Left cardiac atrium (tissue), 4 donors: ENCODE measurements around the gene CD86. TPM values are rescaled to one million over a fixed set of nuclear protein-coding genes. Genes with fewer than 3 reads are reported as not detected.

Experiments used
- ATAC-seq, 2 donors: fragments of 200-7000 bp; cut with Tn5 transposase; one replicate each; pipeline ENCODE4 v1.9.1; 2020; ENCODE audit warnings: mild to moderate bottlenecking in 2 of 2, moderate library complexity in 2 of 2
- DNase-seq: peaks from one replicate; pipeline ENCODE4 v3.0.0-alpha.2; 2020
- intact Hi-C, 2 donors: fragments of 100-400 bp; cut with DNase I; formaldehyde crosslinking; loops; one replicate each; pipeline versions ENCODE4 v1.14.1 to v1.15.1; 2022 to 2023
- total RNA-seq, 2 donors: library from RNA; stranded (reverse); fragmentation: NEBNext Ultra II Directional; extraction: Animal tissue kit (Norgen Biotek cat#: 25700); gene quantifications; one replicate each; pipeline ENCODE4 v1.2.1, GENCODE V29; 2021
- donor health status: DM: no; HTN: yes; CAD: no.
- donor health status: DM: no; HTN: yes; CAD: no; lungs with severe emphysema.
- donor health status: DM: yes; HTN: yes; CAD: no.
- donor health status: Dilated cardiomyopathy.

CD86 gene
- total RNA-seq, 2 donors from 2014 or later: 3.1 to 8.7 TPM

GRCh38 chr3:122082357-122082756, 27.2 kb downstream of the CD86 start:
- DNase-seq (no peak), ATAC-seq (no peak)
- intact Hi-C loops: no loop called here

- no peak for ATAC-seq
- DNase-seq: no peak
- intact Hi-C loops: no loop called here
Measured at GRCh38 chr3:122084799-122085198, 29.6 kb downstream of the CD86 start.

GRCh38 chr3:122085673-122086072, 30.5 kb downstream of the CD86 start:
- ATAC-seq: no peak
- no peak for DNase-seq
- intact Hi-C loops: no loop called here

DNA sequence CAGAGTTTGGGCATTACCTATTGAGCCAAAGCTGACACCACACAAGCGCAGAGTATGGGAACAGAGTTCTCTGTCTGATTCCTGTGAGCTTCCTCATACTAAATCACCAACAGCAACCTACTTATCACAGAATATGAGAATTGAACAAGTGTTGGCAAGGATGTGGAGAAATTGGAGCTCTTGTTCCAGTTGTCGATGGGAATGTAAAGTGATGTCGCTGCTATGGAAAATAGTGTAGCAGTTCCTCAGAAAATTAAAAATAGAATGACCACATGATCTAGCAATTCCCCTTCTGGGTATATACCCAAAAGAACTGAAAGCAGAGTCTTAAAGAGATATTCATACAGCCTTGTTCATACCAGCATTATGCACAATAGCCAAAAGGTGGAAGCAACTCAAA, 33.4 kb downstream of the CD86 start:
- intact Hi-C loops: no loop called here
- ATAC-seq: no peak
- no peak for DNase-seq

- no peak for DNase-seq
- peak; percentile 41 to 67 for ATAC-seq
- intact Hi-C loops: no loop called here
Measured at GRCh38 chr3:122091602-122092295, 36.6 kb downstream of the CD86 start.

GRCh38 chr3:122092460-122093165, 37.5 kb downstream of the CD86 start:
- ATAC-seq (peak in 1 of 2 donors; percentile 64), DNase-seq (peak; percentile 37)
- intact Hi-C loops: no loop called here

GRCh38 chr3:122094125-122094524, 39.0 kb downstream of the CD86 start:
- ATAC-seq (no peak), DNase-seq (no peak)
- intact Hi-C loops: no loop called here

- no peak for ATAC-seq
- intact Hi-C loops: no loop called here
- no peak for DNase-seq
Measured at GRCh38 chr3:122094693-122095092, 39.5 kb downstream of the CD86 start.

GRCh38 chr3:122097141-122097540, 42.0 kb downstream of the CD86 start:
- ATAC-seq (no peak), DNase-seq (no peak)
- intact Hi-C loops: no loop called here

GRCh38 chr3:122098611-122099010, 43.4 kb downstream of the CD86 start:
- no peak for DNase-seq
- no peak for ATAC-seq
- intact Hi-C loops: no loop called here

DNA sequence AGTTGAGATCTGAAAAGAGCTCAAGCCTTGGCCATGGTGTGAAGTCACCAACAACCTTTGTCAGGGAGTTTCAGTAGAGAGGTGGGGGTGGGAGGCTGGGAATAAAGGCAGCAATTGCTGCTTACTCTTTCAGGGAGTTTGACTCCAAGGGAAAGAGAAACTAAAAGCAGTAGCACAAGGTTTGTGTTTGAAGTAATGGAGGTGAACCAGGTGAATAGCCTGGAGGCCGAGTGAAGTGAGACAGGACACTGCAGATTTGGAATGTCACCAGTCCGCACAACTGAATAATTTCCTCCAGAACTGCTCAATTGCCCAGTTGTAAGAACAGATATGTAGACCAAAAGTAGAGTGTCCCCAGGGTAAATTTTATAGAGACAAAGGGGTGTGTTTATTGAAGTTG, 44.1 kb downstream of the CD86 start:
- intact Hi-C loops: no loop called here
- ATAC-seq (no peak), DNase-seq (no peak)

DNA sequence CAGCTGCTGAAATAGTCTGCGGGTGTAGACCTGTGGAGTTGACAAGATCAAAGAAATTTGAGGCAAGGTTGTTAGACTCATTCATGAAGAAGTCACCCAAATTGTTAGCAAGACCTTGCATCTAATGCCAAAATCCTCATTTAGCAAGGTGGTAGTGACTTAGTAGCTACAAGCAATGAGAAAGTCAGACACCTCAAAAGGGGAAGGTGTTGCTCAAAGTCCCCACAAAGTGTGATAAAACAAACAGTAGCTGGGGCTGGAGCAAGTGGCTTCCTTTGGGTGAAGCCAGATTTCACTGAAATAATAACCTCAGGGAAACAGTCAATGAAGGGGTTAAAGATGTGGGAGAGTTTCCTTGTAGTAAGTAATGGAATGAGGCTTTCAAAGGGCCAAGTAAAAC, 44.9 kb downstream of the CD86 start:
- DNase-seq (no peak), ATAC-seq (no peak)
- intact Hi-C loops: loop anchor here in 1 of 2 donors (10.0 kb wide), 1 partner anchor 155 kb away; no protein-coding TSS in a partner anchor

DNA sequence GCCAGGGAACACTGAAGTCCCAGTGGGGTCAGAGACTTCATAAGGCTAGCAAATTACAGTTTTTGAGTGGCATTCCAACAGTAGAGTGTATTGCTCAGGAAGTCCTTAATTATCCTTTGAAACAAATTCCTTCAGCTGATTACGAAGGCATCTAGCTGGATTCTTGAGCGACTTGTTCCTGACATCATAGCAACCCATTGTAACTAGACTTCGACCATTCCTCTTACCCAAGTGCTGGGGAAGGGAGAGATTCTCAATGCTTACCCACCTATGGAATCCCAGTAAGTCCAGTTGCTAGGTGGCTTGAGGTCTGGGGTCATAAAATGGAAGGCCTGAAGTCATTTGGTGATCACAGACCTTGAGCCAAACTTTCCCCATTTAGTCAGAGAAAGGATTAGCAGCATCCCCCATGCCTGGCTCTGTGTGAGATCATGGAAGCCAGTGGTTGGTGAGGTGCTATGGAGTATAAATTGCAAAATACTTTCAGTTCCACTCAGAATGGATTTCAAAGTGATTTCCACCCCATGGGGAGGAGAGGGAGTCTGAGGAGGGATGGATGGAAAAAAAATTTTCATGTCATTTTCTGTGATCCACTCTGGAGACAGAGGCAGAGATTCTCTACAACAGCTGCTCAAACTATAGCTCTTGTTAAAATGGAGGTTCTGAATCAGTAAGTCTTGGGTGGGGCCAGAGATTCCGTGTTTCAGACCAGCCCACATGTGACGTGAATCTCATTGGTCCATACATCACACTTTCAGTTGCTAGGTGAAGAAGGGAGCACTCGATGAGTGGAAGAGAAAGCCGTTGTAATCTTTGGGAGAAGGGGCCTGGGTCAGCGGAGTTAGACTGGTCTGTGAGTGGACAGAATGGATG, 45.7 kb downstream of the CD86 start:
- DNase-seq (no peak), ATAC-seq (no peak)
- intact Hi-C loops: loop anchor here in 1 of 2 donors (10.0 kb wide), 1 partner anchor 154 kb away; no protein-coding TSS in a partner anchor

DNA sequence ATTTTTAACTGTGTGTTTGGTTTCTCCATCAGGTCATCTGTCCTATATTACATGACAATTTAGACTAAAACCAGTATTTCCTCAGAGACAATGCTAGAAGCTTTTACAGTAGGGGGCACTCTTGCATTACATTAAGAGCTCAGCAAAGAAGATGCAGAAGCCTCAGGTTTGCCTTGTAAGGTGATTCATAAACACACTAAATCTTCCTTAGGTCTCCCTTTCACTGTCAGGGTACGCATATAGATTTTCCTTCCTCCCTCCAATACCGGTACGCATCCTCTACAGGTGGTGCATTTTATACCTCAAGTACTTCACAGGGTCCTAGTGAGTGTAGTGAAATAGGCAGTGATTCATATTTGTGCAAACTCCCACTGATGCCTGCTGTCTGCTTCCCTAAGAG, 46.5 kb downstream of the CD86 start:
- ATAC-seq (no peak), DNase-seq (no peak)
- intact Hi-C loops: loop anchor here in 1 of 2 donors (10.0 kb wide), 1 partner anchor 153 kb away; no protein-coding TSS in a partner anchor

DNA sequence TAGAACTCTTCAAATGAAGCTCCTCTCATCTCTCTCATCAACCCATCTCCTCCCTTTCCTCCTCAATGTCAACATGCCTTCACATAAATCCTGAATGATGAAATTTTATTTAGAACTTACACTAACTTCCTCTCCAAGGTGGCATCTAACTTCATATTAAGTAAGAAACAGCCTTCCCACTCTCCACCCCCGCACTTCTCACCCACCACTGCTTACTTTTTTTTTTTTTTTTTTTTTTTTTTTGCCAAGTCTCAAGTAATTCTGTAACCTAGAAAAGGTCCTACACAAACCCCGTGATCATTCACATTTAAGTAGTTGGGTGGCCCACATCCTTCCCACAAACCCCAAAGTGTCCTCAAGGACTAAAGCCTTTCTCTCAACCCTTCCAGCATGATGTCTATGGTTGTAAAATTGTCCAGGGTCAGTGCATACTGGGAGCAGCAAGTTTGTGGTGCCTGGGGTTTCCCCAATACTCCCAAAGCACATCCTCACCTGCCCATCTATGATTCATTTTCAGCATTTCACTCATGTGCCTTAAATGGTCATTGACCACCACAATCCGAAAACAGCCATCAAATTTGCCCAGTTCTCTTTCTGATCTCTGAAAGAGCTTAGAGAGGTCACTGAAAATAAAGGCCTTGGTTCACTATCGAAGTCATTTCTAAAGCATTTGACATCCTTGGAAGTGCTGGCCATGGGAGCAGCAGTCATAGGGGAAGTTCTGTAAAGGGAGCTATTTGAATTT, 47.2 kb downstream of the CD86 start:
- intact Hi-C loops: loop anchor here in 1 of 2 donors (10.0 kb wide), 1 partner anchor 152 kb away; no protein-coding TSS in a partner anchor
- ATAC-seq: no peak
- DNase-seq: no peak

DNA sequence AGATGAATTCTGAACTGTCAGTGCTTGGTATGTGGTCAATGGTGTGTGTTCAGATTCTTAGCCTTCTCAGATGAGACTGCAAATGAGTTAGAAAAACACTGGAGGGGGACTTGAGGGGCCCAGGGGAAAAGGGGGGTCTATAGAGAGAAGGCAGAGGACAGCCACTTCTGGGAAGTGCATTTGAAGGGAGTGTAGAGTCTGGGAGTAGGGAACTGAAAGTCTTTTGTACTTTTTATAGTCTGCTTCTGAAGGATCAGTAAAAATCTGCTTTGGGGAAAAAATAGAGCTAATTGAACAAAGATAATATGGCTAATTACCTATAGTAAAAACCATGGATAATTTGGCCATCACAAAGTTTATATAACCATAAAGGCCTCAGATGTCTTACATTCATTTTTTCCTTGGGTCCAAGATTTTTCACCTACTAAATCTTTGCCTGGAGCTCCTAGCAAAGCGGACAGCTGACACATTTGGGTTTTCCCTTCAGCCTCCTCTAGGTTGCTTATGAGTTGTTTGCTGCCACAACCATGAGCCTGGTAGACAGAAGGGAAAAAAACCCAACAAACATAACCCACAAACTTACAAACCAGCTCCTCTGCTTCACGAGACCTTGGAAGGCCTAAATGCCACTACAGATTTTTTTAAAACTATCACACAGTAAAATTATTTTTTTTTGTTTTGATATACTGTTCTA, 48.8 kb downstream of the CD86 start:
- DNase-seq: no peak
- no peak for ATAC-seq
- intact Hi-C loops: loop anchor here in 1 of 2 donors (10.0 kb wide), 1 partner anchor 151 kb away; no protein-coding TSS in a partner anchor

DNA sequence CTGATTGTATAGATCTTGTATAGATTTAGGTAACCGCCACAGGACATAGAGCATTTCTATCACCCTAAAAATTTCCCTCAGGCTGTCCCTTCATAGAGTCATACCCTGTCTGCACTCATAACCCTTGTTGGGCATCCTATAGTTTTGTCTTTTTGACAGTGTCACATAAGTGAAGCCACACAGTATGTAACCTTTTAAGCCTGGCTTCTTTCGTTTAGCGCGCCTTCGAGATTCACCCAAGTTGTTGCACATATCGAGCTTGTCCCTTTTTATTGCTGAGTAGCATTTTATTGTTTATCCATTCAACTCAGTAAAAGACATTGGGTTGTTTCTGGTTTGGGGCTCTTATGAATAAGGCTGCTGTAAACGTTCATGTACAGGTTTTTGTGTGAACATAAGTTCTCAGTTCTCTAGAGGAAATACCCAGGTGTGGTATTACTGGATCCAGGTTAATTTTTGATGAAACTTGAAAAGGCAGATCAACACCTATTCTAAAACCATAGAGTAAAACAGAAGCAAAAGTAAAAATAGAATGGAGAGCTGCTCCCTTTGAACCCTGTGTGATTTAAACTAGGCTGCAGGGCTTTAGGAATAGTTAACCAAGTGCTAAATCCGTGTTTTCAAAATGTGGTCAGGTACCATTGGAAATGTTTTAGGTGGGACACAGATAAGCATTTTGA, 49.5 kb downstream of the CD86 start:
- DNase-seq (no peak), ATAC-seq (no peak)
- intact Hi-C loops: loop anchor here in 1 of 2 donors (10.0 kb wide), 1 partner anchor 150 kb away; no protein-coding TSS in a partner anchor

DNA sequence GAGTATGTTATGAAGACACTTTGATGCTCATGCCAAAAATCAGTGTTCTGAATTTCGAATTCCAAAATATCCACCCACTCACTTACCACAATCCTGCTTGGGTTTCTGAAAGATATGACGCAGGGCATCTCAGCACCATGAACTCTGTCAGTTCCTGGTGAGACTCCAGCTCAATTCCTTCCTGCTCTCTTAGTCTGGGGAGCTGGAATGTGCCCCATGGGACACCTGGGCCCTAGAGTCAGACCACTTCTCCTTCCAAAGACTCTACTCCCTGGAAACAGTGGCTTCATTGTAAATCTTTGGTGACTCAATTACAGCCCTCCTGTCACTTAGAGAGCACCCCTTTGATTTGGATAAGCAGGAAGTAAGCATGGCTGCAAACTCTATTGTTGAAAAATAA, 50.5 kb downstream of the CD86 start:
- DNase-seq (no peak), ATAC-seq (no peak)
- intact Hi-C loops: loop anchor here in 1 of 2 donors (10.0 kb wide), 1 partner anchor 149 kb away; no protein-coding TSS in a partner anchor
